ENCODE measurements around the gene SKI.

Gene SKI

GRCh38 chr1:2266301-2266975 is 38.3 kb downstream of the SKI start:
- TF ChIP-seq EZH2 (optimal IDR thresholded peaks at IDR 0.05; ENCODE audit: low read depth, low read length) (no peak), EZH2phosphoT487 (IDR thresholded peaks at IDR 0.05; ENCODE audit: low read length) (no peak), CTCF (IDR thresholded peaks at IDR 0.05; ENCODE audit: low read length) (no peak)
- Histone ChIP-seq H3K4me2 (ENCODE audit: low read depth, low read length) (no peak overlapping the region), H3K9ac (ENCODE audit: low read length) (no peak overlapping the region), H3F3A (ENCODE audit: insufficient read depth, low read length) (no peaks in the 10 kb centered on the region), H3K36me3 (replicated peaks; ENCODE audit: insufficient read depth, low read length) (no peaks in the 10 kb centered on the region), H3K4me1 (ENCODE audit: low read length) (no peaks in the 10 kb centered on the region), H3K9me2 (replicated peaks; ENCODE audit: insufficient read depth, low read length) (no peaks in the 10 kb centered on the region), H4K20me1 (ENCODE audit: insufficient read depth, low read length) (no peaks in the 10 kb centered on the region), H3K27ac (ENCODE audit: low read length) (no peak overlapping the region), H3K9me3 (replicated peaks; ENCODE audit: insufficient read depth, low read length) (no peaks in the 10 kb centered on the region), H3K27me3 (replicated peaks; ENCODE audit: insufficient read depth, low read length) (no peaks in the 10 kb centered on the region), H3K4me3 (ENCODE audit: low read length) (no peak overlapping the region), H2AFZ (ENCODE audit: low read length) (no peak overlapping the region), H3K79me2 (ENCODE audit: low read length) (peaks cover 54% of the 10 kb centered on the region)
- no peak for DNase-seq

DNA sequence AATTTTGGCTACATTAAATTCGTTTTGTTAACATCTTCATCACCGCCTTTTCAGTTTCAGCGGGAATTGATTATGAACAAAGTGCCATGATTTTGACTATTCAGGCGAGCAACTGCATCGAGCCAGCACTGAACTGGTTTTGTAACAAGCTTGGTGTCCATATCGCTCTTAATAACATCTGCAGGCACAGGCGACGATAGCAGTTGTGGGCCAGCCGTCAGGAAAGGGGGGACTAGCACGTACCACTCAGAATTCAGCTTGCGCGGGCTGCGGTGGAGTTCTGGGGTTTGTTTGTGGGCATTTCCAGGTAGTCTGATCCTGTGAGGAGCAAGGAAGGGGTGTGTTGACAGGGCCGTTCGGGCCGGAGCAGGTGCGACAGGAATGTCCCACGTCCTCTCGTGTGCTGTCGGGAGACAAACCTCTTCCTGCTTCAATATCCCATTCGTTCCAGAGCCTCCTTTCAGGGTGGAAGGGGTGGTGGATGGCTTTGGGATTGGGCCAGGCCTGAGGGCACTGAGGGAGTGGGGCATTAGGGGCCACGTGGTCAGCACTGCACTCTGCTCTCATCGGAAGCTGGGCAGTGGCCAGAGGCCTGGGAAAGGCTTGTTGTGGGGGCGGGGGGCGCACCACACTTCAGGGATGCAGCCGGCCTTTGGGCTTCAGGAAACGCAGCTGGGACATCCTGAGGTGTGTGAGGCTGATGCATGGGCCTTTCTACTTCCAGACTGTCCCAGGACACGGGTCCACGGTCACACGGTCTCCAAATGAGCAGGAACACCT is 39.1 kb downstream of the SKI start:
- peaks cover 54% of the 10 kb centered on the region for H3K79me2 ChIP-seq (ENCODE audit: low read length)
- H4K20me1 ChIP-seq (ENCODE audit: insufficient read depth, low read length) = no peaks in the 10 kb centered on the region
- no peaks in the 10 kb centered on the region for H3K9me2 ChIP-seq (replicated peaks; ENCODE audit: insufficient read depth, low read length)
- no peak overlapping the region for H3K4me2 ChIP-seq (ENCODE audit: low read depth, low read length)
- no peak for DNase-seq
- H3K27me3 ChIP-seq (replicated peaks; ENCODE audit: insufficient read depth, low read length) = no peaks in the 10 kb centered on the region
- no peaks in the 10 kb centered on the region for H3K9me3 ChIP-seq (replicated peaks; ENCODE audit: insufficient read depth, low read length)
- no peak for TF ChIP-seq EZH2phosphoT487 (IDR thresholded peaks at IDR 0.05; ENCODE audit: low read length)
- H3K27ac ChIP-seq (ENCODE audit: low read length) = no peak overlapping the region
- no peaks in the 10 kb centered on the region for H3K4me1 ChIP-seq (ENCODE audit: low read length)
- H3K36me3 ChIP-seq (replicated peaks; ENCODE audit: insufficient read depth, low read length) = no peaks in the 10 kb centered on the region
- no peaks in the 10 kb centered on the region for H3F3A ChIP-seq (ENCODE audit: insufficient read depth, low read length)
- H2AFZ ChIP-seq (ENCODE audit: low read length) = no peak overlapping the region
- H3K4me3 ChIP-seq (ENCODE audit: low read length) = no peak overlapping the region
- no peak overlapping the region for H3K9ac ChIP-seq (ENCODE audit: low read length)

GRCh38 chr1:2267862-2268261 is 39.7 kb downstream of the SKI start:
- Histone ChIP-seq H3K27me3 (replicated peaks; ENCODE audit: insufficient read depth, low read length) (no peaks in the 10 kb centered on the region), H3K9me3 (replicated peaks; ENCODE audit: insufficient read depth, low read length) (no peaks in the 10 kb centered on the region), H3K36me3 (replicated peaks; ENCODE audit: insufficient read depth, low read length) (no peaks in the 10 kb centered on the region), H2AFZ (ENCODE audit: low read length) (no peak overlapping the region), H3K9me2 (replicated peaks; ENCODE audit: insufficient read depth, low read length) (no peaks in the 10 kb centered on the region), H3K79me2 (ENCODE audit: low read length) (peaks cover 54% of the 10 kb centered on the region), H3K27ac (ENCODE audit: low read length) (no peak overlapping the region), H3K4me3 (ENCODE audit: low read length) (no peak overlapping the region), H3K4me1 (ENCODE audit: low read length) (no peaks in the 10 kb centered on the region), H3K4me2 (ENCODE audit: low read depth, low read length) (no peak overlapping the region), H3F3A (ENCODE audit: insufficient read depth, low read length) (no peaks in the 10 kb centered on the region), H3K9ac (ENCODE audit: low read length) (no peak overlapping the region), H4K20me1 (ENCODE audit: insufficient read depth, low read length) (no peaks in the 10 kb centered on the region)
- DNase-seq = no peak
- TF ChIP-seq EZH2phosphoT487 (IDR thresholded peaks at IDR 0.05; ENCODE audit: low read length) (no peak), EZH2 (optimal IDR thresholded peaks at IDR 0.05; ENCODE audit: low read depth, low read length) (no peak), CTCF (IDR thresholded peaks at IDR 0.05; ENCODE audit: low read length) (no peak)

Measured in MM.1S (cell line).